ENCODE data around the gene ORAI2. TPM values are rescaled to one million over a fixed set of nuclear protein-coding genes. Genes with fewer than 3 reads are reported as not detected.

ORAI2 gene
- total RNA-seq, 3 donors from 2014 or later: 2.8 to 9.8 (median 7.5) TPM

DNA sequence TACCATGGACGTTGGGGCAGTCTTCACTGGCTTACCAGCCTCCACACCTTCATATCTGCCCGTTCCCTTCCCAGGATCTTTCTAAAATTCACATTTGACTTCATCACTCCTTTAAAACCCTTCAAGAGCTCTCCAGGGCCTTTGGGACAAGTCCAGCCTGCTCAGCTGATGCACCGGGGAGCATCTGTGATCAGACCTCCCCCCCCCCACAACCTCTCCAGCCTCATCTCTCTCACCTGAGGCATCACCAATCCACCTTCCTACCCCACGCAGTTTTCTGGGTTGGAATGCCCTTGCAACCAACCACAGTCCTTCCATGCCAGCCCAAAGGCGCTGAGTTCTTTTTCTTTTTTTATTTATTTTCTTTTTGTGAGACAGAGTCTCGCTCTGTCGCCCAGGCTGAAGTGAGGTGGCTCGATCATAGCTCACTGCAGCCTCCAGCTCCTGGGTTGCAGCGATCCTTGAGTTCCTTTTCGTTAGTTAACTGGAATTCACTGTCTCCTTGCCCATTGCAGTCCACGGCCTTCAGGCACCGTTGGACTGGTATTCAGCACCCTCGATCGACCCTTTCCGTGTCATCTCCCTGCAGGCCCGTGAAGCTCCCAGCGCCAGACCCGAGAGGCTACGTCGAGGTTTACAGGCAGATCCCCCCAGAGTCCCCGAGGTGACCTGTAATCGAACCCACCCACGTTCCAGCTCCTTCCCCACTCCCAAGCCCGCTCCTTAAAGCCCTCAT is 30.6 kb downstream of the ORAI2 start:
- DNase-seq (no peak), ATAC-seq (peak; percentile 24)
- intact Hi-C loops (cut with DNase I, micrococcal nuclease): no loop called here
- Histone ChIP-seq H3K36me3 (ENCODE audit: low read depth) (no peaks in the 10 kb centered on the region), H3K4me1 (ENCODE audit: low read depth) (peaks cover 9% of the 10 kb centered on the region), H3K4me3 (peak overlapping the region; percentile 74), H3K9me3 (no peaks in the 10 kb centered on the region)
- TF ChIP-seq, protein P1, sequence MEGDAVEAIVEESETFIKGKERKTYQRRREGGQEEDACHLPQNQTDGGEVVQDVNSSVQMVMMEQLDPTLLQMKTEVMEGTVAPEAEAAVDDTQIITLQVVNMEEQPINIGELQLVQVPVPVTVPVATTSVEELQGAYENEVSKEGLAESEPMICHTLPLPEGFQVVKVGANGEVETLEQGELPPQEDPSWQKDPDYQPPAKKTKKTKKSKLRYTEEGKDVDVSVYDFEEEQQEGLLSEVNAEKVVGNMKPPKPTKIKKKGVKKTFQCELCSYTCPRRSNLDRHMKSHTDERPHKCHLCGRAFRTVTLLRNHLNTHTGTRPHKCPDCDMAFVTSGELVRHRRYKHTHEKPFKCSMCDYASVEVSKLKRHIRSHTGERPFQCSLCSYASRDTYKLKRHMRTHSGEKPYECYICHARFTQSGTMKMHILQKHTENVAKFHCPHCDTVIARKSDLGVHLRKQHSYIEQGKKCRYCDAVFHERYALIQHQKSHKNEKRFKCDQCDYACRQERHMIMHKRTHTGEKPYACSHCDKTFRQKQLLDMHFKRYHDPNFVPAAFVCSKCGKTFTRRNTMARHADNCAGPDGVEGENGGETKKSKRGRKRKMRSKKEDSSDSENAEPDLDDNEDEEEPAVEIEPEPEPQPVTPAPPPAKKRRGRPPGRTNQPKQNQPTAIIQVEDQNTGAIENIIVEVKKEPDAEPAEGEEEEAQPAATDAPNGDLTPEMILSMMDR (IDR thresholded peaks at IDR 0.05): no peak

DNA sequence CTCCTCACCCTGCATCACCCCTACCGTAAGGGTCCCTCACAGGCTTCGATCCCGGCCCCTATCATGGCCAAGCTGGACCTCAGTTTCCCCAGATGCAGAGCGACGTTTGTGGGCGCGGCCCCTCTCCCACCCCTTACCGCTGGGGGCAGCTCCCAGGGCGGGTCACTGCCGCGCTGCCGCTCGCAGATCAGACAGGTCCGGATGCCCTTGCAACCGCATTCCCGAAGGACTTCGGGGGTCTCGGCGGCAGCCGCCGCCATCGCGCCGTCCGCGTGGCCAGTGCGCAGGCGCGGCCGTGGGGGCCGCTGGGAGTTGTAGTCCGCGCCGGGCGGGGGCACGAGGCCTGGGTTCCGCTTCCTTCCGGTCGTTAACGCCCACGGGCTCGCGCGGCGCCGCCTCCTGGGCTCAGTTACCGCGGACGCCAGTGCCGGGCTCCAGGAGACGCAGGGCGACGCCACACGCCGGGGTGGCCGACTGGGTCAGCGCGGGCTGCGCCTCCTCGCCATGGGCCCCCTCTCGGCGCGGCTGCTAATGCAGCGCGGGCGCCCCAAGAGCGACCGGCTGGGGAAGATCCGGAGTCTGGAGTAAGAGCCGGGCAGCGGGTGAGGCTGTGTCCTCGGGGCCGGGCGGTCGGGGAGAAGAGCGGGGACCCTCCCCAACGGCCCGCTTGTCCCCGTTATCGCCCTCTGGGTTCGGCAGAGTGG is 31.4 kb downstream of the ORAI2 start, which contains the start of the genes ALKBH4 and LRWD1:
TSS of gene ALKBH4 (minus strand) at position 287 of the 704 bp plus-strand sequence. CDS start at position 260, 27 bp downstream.
TSS of gene LRWD1 (plus strand) at position 408 of the 704 bp plus-strand sequence. CDS start at position 505, 97 bp downstream.
- DNase-seq (peak; percentile 95 to 97 (median 96)), ATAC-seq (peak; percentile 98)
- Histone ChIP-seq H3K9me3 (no peaks in the 10 kb centered on the region), H3K4me1 (ENCODE audit: low read depth) (peaks cover 10% of the 10 kb centered on the region), H3K4me3 (peak within 1 kb of the TSS; percentile 74), H3K36me3 (ENCODE audit: low read depth) (no peaks in the 10 kb centered on the region)
- TF ChIP-seq, protein P1 (IDR thresholded peaks at IDR 0.05): peak; percentile 7
- intact Hi-C loops (cut with DNase I, micrococcal nuclease): no loop called here

DNA sequence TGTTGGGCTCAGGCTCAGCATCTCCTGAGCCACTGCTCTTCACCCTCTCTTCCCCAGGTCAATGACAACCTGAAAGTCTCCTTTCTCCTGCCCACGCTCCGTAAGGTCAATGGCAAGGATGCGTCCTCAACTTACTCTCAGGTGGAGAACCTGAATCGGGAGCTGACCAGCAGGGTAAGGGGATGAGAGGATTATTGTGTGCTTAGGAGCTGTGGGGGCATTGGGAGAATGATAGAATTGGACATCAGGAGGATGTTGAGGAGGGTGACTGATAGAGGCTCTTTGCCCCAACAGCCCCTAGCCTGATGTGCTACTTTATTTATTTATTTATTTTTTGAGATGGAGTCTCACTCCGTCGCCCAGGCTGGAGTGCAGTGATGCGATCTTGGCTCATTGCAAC is 32.7 kb downstream of the ORAI2 start:
- ATAC-seq: no peak
- Histone ChIP-seq H3K4me1 (ENCODE audit: low read depth) (peaks cover 20% of the 10 kb centered on the region), H3K36me3 (ENCODE audit: low read depth) (no peaks in the 10 kb centered on the region), H3K4me3 (no peak overlapping the region), H3K9me3 (no peaks in the 10 kb centered on the region)
- TF ChIP-seq, protein P1 (IDR thresholded peaks at IDR 0.05): no peak
- DNase-seq: no peak
- intact Hi-C loops (cut with DNase I, micrococcal nuclease): no loop called here

DNA sequence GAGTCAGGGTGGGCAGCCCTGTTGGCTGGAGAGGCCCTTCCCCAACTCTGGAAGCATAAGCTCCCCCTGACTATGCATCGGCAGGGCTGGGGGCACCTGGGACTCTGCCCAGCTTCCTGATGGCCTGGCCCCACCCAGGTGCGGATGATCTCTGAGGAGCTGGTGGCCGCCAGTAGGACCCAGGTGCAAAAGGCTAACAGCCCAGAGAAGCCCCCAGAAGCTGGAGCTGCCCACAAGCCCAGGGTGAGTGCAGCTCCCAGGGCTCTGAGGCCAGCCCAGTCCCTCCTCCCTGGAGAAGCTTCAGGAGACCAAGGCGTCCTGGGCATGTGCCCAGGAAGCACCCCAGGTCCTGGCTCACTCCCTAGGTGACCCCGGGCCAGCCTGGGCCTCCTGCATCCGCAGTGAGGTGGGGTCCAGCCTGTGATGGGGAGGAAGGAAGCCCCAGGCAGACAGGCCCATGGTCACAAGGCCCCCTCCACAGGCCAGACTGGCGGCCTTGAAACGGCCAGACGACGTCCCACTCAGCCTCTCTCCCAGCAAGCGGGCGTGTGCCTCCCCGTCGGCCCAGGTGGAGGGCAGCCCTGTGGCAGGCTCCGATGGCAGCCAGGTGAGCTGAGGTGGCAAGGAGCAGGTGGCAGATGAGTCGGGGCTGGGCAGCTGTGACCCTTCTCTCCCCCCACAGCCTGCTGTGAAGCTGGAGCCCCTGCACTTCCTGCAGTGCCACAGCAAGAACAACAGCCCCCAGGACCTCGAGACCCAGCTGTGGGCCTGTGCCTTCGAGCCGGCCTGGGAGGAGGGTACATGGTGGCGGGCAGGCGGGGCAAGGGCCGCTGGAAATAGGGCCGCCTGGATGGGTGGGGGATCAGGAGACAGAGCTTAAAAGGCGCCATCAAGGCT is 34.5 kb downstream of the ORAI2 start:
- intact Hi-C loops (cut with DNase I, micrococcal nuclease): no loop called here
- H3K4me3 ChIP-seq: no peak overlapping the region
- peaks cover 20% of the 10 kb centered on the region for H3K4me1 ChIP-seq (ENCODE audit: low read depth)
- no peaks in the 10 kb centered on the region for H3K9me3 ChIP-seq
- TF ChIP-seq, protein P1 (IDR thresholded peaks at IDR 0.05): no peak
- DNase-seq (peak in 1 of 3 donors; percentile 51), ATAC-seq (no peak)
- no peaks in the 10 kb centered on the region for H3K36me3 ChIP-seq (ENCODE audit: low read depth)
